ENCODE results near the gene C20orf202.

The C20orf202 gene

DNA sequence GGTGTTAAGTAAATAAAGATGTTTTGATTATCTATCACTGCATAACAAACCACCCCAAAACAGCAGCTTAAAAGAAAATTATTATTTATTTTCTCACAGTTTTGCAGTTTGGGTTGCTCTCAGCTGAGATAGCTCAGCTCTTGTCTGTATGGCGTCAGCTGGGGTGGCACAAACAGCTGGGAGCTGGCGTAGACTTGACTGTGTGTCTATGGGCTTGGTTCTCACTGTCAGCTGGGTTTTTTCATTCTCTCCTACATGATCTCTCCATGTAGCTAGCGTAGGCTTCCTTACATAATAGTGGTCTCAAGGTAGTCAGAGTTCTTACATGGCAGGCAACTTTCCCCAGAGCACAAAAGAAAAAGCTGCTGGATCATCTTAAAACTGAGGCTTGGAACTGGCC lies 12.0 kb upstream of the C20orf202 start:
- CTCF ChIA-PET: interaction anchor here (1.1 to 1.4 kb wide), 2 partner anchors 19 to 21 kb away, joined by 3 to 4 read pairs; no protein-coding TSS in a partner anchor
- POLR2A ChIA-PET: no interaction called here

DNA sequence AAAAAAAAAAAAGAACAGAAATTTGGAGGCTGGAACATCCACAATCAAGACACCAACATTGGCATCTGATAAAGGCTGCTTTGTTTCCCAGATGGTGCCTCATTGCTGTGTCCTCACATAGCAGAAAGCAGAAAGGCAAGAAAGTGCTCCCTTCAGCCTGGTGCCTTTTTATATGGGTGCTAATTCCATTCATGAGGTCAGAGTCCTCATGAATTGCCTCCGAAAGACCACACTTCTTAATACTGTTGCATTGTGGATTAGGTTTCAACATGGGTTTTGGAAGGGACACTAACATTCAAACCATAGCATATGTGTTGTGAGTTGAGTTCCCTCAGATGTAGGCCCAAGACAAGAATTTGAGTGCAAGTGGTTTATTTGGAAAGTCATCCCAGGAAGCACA lies 8.0 kb upstream of the C20orf202 start:
- Histone ChIP-seq H3K36me3 (ENCODE audit: control insufficient read depth in 2 of 2, insufficient read depth in 1 of 2, low read length in 2 of 2) (no peaks in the 10 kb centered on the region), H3K9me3 (ENCODE audit: control insufficient read depth, insufficient read depth, low read depth, low read length) (no peaks in the 10 kb centered on the region), H3K4me1 (ENCODE audit: control insufficient read depth, insufficient read depth, low read length) (no peaks in the 10 kb centered on the region), H3K4me3 (ENCODE audit: low read depth, low read length) (no peak overlapping the region), H3K27ac (ENCODE audit: extremely low read depth, low read depth, low read length) (no peak overlapping the region)
- no peak for TF ChIP-seq SETDB1 (IDR thresholded peaks at IDR 0.05; ENCODE audit: insufficient read length, low read length)
- no peak for TF ChIP-seq ZNF561 (tag by site-specific recombination; IDR thresholded peaks at IDR 0.05; ENCODE audit: borderline replicate concordance)
- TF ChIP-seq ZNF792 (tag by site-specific recombination; IDR thresholded peaks at IDR 0.05): no peak
- TF ChIP-seq, protein P1, sequence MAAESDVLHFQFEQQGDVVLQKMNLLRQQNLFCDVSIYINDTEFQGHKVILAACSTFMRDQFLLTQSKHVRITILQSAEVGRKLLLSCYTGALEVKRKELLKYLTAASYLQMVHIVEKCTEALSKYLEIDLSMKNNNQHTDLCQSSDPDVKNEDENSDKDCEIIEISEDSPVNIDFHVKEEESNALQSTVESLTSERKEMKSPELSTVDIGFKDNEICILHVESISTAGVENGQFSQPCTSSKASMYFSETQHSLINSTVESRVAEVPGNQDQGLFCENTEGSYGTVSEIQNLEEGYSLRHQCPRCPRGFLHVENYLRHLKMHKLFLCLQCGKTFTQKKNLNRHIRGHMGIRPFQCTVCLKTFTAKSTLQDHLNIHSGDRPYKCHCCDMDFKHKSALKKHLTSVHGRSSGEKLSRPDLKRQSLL (tag by site-specific recombination; IDR thresholded peaks at IDR 0.05): no peak
- no peak for TF ChIP-seq ZNF660 (tag by site-specific recombination; IDR thresholded peaks at IDR 0.05)
- TF ChIP-seq ZNF701 (tag by site-specific recombination; IDR thresholded peaks at IDR 0.05): no peak
- no peak for TF ChIP-seq ZNF202 (tag by site-specific recombination; IDR thresholded peaks at IDR 0.05; ENCODE audit: borderline replicate concordance)
- TF ChIP-seq PRDM10 (tag by site-specific recombination; IDR thresholded peaks at IDR 0.05): no peak
- TF ChIP-seq, protein P2, sequence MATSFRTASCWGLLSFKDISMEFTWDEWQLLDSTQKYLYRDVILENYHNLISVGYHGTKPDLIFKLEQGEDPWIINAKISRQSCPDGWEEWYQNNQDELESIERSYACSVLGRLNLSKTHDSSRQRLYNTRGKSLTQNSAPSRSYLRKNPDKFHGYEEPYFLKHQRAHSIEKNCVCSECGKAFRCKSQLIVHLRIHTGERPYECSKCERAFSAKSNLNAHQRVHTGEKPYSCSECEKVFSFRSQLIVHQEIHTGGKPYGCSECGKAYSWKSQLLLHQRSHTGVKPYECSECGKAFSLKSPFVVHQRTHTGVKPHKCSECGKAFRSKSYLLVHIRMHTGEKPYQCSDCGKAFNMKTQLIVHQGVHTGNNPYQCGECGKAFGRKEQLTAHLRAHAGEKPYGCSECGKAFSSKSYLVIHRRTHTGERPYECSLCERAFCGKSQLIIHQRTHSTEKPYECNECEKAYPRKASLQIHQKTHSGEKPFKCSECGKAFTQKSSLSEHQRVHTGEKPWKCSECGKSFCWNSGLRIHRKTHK (tag by site-specific recombination; IDR thresholded peaks at IDR 0.05): no peak
- TF ChIP-seq ZNF76 (tag by site-specific recombination; IDR thresholded peaks at IDR 0.05; ENCODE audit: borderline replicate concordance, low read depth): no peak
- no peak for TF ChIP-seq ZNF404 (tag by site-specific recombination; IDR thresholded peaks at IDR 0.05)
- no peak for TF ChIP-seq ZBTB8A (tag by site-specific recombination; IDR thresholded peaks at IDR 0.05)
- TF ChIP-seq ZNF112 (tag by site-specific recombination; IDR thresholded peaks at IDR 0.05): no peak
- no peak for TF ChIP-seq KLF8 (tag by site-specific recombination; IDR thresholded peaks at IDR 0.05)
- TF ChIP-seq ZNF140 (tag by site-specific recombination; IDR thresholded peaks at IDR 0.05): no peak
- TF ChIP-seq KLF16 (tag by site-specific recombination; IDR thresholded peaks at IDR 0.05): no peak
- TF ChIP-seq ZNF830 (tag by site-specific recombination; IDR thresholded peaks at IDR 0.05; ENCODE audit: low read depth): no peak
- TF ChIP-seq WT1 (tag by site-specific recombination; IDR thresholded peaks at IDR 0.05): no peak
- TF ChIP-seq ZNF248 (tag by site-specific recombination; IDR thresholded peaks at IDR 0.05): no peak
- CTCF ChIA-PET: interaction anchor here (1.3 kb wide), 1 partner anchor 10 kb away, joined by 4 read pairs; no protein-coding TSS in a partner anchor
- POLR2A ChIA-PET: no interaction called here

More for the DNA sequence above, 12.0 kb upstream of the C20orf202 start:
- Histone ChIP-seq H3K36me3 (ENCODE audit: control insufficient read depth in 2 of 2, insufficient read depth in 1 of 2, low read length in 2 of 2) (no peaks in the 10 kb centered on the region), H3K9me3 (ENCODE audit: control insufficient read depth, insufficient read depth, low read depth, low read length) (no peaks in the 10 kb centered on the region), H3K4me3 (ENCODE audit: low read depth, low read length) (no peak overlapping the region), H3K27ac (ENCODE audit: extremely low read depth, low read depth, low read length) (no peak overlapping the region), H3K4me1 (ENCODE audit: control insufficient read depth, insufficient read depth, low read length) (no peaks in the 10 kb centered on the region)
- TF ChIP-seq ZIC2 (tag by site-specific recombination; IDR thresholded peaks at IDR 0.05) (no peak), ZSCAN30 (tag by site-specific recombination; IDR thresholded peaks at IDR 0.05) (no peak), ZNF514 (tag by site-specific recombination; IDR thresholded peaks at IDR 0.05) (no peak), SCRT2 (tag by site-specific recombination; IDR thresholded peaks at IDR 0.05) (no peak), PBX3 (CRISPR knock-in tag; IDR thresholded peaks at IDR 0.05) (no peak), ZNF555 (tag by site-specific recombination; conservative IDR thresholded peaks at IDR 0.05) (no peak), ZNF214 (tag by site-specific recombination; IDR thresholded peaks at IDR 0.05; ENCODE audit: borderline replicate concordance) (no peak)

Data from HEK293 (cell line).